Measurements from ENCODE around the gene PHACTR1. TPM values are rescaled to one million over a fixed set of nuclear protein-coding genes. Genes with fewer than 3 reads are reported as not detected.
A peak's percentile ranks its signal among the peaks of the same experiment; 100 is the strongest.

Gene PHACTR1
- total and polyA plus RNA-seq, 9 of the 15 experiments (the other 6 are each of a cell fraction or from before 2014, with no cell fraction given) = 11.5 to 32.6 (median 22.0) TPM

DNA sequence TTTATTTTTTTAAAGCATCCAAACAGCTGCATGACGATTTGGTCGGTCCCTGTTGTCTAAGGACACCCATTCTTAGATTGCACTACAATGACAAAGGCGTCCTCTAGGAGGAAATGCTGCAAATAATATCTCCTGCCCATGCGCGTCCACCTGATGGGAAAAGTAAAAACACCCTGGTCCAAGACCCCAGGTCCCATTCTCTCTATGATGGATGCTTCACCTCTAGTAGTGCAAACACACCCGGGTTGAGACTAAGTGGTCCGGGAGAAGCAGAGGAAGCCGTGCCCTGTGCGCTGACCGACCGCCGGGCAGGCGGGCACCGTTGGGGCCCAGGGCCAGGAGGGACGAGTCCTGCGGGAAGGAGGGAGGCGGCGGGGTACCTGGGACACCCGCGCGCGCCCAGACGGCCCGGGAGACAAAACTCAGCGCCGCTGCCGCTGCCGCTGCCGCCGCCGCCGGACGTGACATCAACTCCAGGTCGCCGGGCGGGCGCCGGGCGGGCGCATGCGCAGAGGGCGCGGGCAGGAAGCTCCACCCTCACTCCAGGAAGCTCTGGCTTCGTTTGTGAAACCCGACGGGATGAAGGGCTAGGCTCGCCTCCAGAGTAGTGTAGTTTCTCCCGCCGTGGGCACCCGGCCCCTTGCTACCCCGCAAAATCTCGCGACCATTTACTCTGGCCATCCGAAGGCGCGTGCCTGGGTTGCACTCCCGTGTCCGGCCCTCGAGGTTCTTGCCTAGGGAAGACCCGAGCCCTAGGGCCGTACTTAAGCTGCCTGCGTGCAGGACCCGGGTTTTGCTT is 611.7 kb downstream of the PHACTR1 start, which contains the start of gene TBC1D7 (continued):
- TF ChIP-seq RB1 (IDR thresholded peaks at IDR 0.05; ENCODE audit: low read depth) (peak; percentile 73; the same call in 1 of the 2 replicates), PHTF2 (CRISPR knock-in tag; IDR thresholded peaks at IDR 0.05) (no peak), MTA3 (IDR thresholded peaks at IDR 0.05; ENCODE audit: borderline replicate concordance) (peak; percentile 73; the same call in 1 of the 2 replicates), NFIX (CRISPR knock-in tag; IDR thresholded peaks at IDR 0.05; ENCODE audit: low read depth) (no peak), TCFL5 (CRISPR knock-in tag; conservative IDR thresholded peaks at IDR 0.05) (no peak), KHSRP (IDR thresholded peaks at IDR 0.05) (no peak), SMAD3 (CRISPR knock-in tag; conservative IDR thresholded peaks at IDR 0.05) (no peak), TEAD2 (tag; IDR thresholded peaks at IDR 0.05) (no peak), POLR2H (tag; IDR thresholded peaks at IDR 0.05; ENCODE audit: low read depth) (peak; percentile 65; the same call in 1 of the 2 replicates), HDGF (IDR thresholded peaks at IDR 0.05) (no peak), E2F3 (CRISPR knock-in tag; IDR thresholded peaks at IDR 0.05) (peak; percentile 46; the same call in 1 of the 2 replicates), ARID1B (IDR thresholded peaks at IDR 0.05) (no peak), POLR2AphosphoS2 (IDR thresholded peaks at IDR 0.05; ENCODE audit: low read length) (peak; percentile 55; the same call in 1 of the 2 replicates)
- TF ChIP-seq, protein P1, sequence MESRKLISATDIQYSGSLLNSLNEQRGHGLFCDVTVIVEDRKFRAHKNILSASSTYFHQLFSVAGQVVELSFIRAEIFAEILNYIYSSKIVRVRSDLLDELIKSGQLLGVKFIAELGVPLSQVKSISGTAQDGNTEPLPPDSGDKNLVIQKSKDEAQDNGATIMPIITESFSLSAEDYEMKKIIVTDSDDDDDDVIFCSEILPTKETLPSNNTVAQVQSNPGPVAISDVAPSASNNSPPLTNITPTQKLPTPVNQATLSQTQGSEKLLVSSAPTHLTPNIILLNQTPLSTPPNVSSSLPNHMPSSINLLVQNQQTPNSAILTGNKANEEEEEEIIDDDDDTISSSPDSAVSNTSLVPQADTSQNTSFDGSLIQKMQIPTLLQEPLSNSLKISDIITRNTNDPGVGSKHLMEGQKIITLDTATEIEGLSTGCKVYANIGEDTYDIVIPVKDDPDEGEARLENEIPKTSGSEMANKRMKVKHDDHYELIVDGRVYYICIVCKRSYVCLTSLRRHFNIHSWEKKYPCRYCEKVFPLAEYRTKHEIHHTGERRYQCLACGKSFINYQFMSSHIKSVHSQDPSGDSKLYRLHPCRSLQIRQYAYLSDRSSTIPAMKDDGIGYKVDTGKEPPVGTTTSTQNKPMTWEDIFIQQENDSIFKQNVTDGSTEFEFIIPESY (CRISPR knock-in tag; IDR thresholded peaks at IDR 0.05) = no peak
- TF ChIP-seq, protein P2, sequence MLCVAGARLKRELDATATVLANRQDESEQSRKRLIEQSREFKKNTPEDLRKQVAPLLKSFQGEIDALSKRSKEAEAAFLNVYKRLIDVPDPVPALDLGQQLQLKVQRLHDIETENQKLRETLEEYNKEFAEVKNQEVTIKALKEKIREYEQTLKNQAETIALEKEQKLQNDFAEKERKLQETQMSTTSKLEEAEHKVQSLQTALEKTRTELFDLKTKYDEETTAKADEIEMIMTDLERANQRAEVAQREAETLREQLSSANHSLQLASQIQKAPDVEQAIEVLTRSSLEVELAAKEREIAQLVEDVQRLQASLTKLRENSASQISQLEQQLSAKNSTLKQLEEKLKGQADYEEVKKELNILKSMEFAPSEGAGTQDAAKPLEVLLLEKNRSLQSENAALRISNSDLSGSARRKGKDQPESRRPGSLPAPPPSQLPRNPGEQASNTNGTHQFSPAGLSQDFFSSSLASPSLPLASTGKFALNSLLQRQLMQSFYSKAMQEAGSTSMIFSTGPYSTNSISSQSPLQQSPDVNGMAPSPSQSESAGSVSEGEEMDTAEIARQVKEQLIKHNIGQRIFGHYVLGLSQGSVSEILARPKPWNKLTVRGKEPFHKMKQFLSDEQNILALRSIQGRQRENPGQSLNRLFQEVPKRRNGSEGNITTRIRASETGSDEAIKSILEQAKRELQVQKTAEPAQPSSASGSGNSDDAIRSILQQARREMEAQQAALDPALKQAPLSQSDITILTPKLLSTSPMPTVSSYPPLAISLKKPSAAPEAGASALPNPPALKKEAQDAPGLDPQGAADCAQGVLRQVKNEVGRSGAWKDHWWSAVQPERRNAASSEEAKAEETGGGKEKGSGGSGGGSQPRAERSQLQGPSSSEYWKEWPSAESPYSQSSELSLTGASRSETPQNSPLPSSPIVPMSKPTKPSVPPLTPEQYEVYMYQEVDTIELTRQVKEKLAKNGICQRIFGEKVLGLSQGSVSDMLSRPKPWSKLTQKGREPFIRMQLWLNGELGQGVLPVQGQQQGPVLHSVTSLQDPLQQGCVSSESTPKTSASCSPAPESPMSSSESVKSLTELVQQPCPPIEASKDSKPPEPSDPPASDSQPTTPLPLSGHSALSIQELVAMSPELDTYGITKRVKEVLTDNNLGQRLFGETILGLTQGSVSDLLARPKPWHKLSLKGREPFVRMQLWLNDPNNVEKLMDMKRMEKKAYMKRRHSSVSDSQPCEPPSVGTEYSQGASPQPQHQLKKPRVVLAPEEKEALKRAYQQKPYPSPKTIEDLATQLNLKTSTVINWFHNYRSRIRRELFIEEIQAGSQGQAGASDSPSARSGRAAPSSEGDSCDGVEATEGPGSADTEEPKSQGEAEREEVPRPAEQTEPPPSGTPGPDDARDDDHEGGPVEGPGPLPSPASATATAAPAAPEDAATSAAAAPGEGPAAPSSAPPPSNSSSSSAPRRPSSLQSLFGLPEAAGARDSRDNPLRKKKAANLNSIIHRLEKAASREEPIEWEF (CRISPR knock-in tag; IDR thresholded peaks at IDR 0.05) = no peak
- TF ChIP-seq, protein P3, sequence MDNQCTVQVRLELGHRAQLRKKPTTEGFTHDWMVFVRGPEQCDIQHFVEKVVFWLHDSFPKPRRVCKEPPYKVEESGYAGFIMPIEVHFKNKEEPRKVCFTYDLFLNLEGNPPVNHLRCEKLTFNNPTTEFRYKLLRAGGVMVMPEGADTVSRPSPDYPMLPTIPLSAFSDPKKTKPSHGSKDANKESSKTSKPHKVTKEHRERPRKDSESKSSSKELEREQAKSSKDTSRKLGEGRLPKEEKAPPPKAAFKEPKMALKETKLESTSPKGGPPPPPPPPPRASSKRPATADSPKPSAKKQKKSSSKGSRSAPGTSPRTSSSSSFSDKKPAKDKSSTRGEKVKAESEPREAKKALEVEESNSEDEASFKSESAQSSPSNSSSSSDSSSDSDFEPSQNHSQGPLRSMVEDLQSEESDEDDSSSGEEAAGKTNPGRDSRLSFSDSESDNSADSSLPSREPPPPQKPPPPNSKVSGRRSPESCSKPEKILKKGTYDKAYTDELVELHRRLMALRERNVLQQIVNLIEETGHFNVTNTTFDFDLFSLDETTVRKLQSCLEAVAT (IDR thresholded peaks at IDR 0.05) = no peak
- TF ChIP-seq, protein P4, sequence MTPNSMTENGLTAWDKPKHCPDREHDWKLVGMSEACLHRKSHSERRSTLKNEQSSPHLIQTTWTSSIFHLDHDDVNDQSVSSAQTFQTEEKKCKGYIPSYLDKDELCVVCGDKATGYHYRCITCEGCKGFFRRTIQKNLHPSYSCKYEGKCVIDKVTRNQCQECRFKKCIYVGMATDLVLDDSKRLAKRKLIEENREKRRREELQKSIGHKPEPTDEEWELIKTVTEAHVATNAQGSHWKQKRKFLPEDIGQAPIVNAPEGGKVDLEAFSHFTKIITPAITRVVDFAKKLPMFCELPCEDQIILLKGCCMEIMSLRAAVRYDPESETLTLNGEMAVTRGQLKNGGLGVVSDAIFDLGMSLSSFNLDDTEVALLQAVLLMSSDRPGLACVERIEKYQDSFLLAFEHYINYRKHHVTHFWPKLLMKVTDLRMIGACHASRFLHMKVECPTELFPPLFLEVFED (CRISPR knock-in tag; conservative IDR thresholded peaks at IDR 0.05) = no peak
